CD4-positive, alpha-beta T cell treated with Interleukin-6 at 100 ng/mL for 8 hours (primary cell): ENCODE data around the gene GRIN3B.
"Not testable (repeated sequence)": the region's sequence is repeated elsewhere in the genome, so short reads cannot be mapped to it uniquely, and the experiment has no call there.

ENCODE experiments used
- DNase-seq: peaks from one replicate; pipeline ENCODE4 v3.0.0-alpha.2; 2020; ENCODE audit warnings: mixed read lengths, low spot score

GRIN3B gene

DNA sequence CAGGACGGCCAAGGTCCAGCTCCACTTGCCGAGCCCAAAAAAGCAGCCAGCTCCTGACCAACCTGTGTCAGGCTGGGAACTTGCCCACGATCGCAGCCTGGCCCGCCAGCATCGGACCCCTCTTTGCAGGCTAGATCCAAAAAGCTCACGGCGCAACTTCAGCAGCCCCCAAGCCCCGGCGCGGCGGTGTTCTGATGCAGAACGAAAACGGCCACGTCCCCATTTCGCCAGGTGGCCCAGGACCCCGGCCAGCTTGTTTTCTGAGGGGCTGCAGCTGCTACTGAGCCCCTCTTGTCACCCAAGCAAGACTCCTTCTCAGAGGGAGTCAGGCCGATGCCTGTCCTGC, 19.4 kb downstream of the GRIN3B start:
- DNase-seq, result no peak

DNA sequence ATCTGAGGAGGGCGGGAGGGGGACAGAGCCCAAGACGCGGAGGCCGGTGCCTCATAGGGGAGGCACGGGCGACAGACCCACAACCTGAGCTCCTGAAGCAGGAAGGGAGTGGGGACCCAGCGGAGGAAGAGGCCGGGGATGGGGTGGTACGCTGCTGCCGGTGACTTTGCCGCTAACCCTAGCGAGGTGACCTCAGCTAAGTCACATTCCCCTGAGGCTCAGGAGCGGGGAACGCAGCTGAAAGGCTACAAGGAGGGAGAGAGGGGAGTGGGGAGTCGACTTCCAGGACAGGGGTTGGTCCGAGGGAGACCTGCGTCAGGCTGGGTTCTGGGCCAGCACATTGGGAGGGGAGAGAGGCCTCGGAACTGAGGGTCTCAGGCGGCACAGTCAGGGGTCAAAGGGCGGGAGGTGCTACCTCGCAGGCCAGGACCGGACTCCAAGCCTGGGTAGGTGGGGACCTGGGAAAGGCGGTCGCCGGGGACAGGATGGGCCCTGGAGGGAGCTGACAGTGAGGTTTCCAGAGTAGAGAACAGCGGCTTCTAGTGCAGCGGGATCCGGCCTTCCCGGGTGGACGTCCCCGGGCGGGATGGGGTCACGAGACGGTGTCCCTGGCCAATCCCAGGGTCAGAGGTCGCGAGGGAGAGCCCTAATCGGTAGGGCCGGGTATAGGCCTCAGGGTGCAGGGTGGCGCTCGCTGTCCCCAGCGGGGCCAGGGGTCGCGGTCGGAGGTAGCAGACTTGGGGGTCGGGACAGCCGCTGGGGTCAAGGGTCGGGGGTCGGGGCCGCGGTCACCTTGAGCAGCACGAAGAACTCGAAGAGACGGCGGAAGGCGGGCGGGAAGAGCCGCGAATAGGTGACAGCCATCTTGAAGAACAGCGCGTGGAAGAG, 20.0 kb downstream of the GRIN3B start:
- no peak for DNase-seq

DNA sequence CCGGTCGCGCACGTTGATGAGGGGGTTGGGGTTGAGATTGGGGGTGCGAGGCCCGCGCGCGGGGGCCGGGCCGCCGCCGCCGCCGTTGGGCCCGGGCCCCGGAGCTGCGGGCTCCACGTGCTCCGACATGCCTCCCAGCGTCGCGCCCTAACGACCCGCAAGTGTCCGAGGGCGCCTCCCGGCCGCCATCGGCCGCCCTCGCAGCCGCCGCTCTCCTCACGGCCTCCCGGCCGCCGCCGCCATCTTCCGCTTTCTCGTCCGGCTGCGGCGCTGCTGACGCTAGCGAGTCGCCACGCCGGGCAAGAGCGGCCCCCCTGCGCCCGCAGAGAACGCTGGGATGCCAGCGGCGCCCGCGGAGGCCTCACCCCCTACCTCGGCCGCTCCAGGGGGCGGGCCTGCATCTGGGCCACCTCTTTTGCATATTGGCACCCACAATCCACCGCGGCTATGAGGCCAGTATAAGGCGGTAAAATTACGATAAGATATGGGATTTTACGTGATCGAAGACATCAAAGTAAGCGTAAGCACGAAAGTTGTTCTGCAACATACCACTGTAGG, 20.7 kb downstream of the GRIN3B start, which contains the start of gene TMEM259:
TSS of gene TMEM259 (minus strand) at position 256 of the 558 bp plus-strand sequence. CDS start at position 129, 127 bp downstream.
- DNase-seq, result peak; percentile 98

DNA sequence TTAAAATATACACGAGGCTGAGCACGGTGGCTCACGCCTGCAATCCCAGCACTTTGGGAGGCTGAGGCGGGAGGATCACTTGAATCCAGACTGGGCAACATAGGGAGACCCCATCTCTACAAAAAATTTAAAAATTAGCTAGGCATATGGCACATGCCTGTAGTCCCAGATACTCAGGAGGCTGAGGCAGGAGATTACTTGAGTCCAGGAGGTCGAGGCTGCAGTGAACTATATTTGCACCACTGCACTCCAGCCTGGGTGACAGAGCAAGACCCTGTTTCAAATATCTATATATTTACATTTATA, 23.6 kb downstream of the GRIN3B start:
- not testable (repeated sequence) for DNase-seq

DNA sequence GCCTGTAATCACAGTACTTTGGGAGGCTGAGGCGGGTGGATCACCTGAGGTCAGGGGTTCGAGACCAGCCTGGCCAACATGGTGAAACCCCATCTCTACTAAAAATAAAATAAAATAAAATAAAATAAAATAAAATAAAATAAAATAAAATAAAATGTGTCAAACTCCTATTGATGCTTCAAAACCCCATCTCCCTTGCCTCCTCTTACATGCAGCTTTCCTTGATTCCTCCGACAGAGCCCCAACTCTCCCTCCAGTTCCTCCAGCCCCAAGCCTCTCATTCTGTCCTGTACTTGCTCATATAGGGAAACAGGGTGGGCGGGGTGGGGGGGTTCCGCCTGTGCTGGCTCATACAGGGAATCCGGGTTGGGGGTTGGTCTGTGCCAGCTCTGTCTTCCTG, 24.9 kb downstream of the GRIN3B start:
- DNase-seq, result not testable (repeated sequence)

DNA sequence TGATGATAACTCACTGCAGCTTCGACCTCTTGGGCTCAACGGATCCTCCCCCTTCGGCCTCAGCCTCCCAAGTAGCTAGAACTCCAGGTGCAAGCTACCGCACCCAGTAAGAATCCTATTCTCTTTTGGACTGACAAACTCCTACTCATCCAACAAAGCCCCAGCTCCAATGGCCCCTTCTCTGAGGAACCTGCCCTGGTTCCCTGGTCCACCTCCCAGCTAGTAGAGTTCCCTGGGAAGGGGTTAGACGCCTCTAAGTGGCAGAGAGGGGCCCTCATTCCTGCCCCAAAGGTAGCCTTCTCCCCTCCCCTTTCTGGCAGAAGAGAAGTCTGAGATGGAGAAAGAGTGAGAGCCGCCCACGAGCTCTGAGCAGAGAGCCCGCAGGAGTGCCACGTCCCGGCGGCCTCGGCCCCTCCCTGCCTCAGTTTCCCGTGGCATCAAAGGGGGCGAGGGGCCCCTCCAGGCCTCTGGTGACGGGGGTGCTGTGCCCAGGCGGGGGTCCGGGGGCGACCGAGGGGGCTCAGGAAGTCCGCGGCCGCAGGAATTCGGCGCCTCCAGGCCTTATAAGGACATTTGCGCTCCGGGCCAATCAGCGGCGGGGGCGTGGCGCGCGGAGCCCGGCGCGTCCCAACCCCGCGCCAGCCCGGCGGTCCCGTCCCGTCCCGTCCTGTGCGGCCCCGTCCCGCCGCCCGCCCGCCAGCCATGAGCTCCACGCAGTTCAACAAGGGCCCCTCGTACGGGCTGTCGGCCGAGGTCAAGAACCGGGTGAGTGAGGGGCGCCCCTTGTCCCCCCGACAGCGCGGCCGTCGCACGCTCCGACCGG, 26.0 kb downstream of the GRIN3B start, which contains the start of gene CNN2:
TSS of gene CNN2 (plus strand) at position 649 of the 823 bp plus-strand sequence. CDS start at position 703, 54 bp downstream.
- peak; percentile 47 for DNase-seq

DNA sequence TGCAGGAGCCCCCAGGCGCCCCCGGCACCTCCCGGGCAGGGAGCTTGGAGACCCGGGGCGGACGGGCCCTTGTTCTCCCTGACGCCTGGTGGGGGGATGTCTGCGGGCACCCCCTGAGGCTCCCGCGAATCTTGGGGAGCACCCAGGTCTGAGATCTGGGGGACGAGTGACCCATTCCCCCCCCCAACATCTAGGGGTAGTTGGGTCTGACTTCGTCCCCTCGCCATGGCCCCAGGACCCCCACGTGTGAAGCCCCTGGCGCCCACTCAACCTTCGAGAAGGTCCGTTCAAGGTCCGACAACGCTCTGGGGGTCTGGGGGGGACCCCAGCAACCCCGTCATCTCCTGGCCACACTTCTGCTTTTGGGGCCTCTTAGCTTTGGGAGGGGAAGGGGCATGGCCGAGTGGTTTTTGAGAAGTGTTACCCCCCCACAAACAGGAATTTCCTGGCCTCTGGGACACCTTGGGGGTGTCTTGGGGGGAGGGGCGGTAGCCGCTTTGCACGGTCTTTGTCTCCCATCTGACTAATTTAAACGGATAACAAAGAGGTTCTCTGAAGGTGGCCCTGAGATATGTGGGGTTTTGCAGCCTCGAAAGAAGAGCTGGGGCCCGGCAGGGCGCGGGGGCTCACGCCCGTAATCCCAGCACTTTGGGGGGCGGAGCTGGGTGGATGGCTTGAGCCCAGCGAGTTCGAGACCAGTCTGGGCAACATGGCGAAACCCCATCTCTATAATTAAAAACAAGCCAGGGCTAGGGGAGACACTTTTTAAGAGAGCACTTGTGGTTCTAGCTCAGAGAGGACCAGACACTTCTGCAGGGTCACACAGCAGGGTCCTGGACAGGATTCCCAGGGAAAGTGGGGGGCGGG, 26.8 kb downstream of the GRIN3B start:
- DNase-seq, result peak; percentile 17

DNA sequence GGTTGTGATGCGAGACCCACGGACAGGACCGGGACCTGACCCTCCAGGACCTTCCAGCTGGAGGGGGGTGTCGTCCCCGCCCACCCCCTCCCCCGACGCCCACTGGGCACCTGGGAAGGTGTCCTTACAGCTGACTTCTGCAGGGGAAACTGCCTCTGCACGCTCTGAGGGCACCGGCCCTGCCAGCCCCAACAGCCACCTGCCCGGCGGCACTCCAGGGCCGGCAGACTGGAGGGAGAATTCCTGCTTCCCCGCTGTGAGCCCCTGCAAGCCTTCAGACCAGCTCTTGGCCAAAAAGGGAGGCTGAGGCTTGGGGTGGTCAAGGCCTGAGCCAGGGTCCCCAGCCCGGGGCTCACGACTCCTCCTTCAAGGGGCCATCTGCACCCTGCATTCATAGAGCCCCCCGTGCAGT, 27.4 kb downstream of the GRIN3B start:
- DNase-seq, result peak; percentile 17

DNA sequence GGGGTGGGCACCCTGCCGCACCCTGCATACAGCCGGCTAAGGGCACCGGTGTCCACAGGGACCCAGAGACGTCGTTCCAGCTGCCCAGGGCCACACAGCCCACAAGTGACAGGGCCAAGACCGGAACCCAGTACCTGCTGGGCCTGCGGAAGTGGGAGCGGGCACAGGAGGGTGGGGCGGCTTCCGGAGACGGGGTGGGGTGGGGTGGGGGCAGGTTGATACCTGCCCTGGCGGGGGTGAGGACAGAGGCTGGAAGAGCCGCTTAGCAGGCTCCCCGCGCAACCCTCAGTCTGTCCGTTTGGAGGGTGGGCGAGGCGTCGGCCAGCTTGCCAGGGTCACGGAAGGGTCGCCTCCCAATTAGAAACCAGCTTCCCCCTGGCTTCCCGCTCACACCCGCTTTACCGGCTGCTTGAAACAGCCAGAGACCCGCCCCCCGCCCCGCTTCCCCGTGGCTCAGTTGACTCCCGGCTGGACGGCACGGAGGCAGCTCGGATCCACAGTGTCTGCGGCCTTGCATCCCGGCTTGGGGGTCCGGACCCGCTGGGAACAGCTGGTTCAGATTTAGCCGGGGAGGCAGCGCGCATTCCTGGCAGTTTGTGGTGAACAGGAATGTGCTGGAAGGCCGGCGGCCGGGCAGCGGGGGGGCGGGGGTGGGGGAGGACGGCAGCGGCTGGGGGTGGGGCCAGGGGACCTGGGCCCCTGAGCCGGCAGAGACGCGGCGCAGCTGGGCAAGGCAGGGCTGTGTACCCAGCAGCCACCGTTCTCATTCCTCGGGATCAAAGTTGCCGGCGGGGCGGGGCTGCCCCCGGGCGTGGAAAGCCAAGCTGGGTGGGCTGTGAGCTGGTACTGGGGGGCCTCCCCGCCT, 28.1 kb downstream of the GRIN3B start:
- peak; percentile 77 for DNase-seq

DNA sequence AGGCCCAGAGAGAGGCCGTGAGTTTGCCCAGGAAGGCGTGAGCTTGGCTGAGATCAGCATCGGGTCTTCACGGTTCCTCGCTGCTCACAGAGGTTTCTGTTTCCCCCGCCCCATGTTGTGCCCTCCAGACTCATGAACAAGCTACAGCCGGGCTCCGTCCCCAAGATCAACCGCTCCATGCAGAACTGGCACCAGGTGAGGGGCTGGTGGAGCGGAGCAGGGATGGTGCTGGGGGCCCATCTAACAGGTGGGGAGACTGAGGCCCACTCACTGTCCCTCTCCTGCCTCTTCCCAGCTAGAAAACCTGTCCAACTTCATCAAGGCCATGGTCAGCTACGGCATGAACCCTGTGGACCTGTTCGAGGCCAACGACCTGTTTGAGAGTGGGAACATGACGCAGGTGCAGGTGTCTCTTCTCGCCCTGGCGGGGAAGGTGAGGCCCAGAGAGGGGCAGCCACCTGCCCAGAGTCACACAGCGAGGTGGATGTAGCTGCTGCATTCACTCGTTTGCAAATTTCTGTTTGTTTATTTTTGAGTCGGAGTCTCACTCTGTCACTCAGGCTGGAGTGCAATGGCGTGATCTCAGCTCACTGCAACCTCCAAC, 32.1 kb downstream of the GRIN3B start:
- no peak for DNase-seq

DNA sequence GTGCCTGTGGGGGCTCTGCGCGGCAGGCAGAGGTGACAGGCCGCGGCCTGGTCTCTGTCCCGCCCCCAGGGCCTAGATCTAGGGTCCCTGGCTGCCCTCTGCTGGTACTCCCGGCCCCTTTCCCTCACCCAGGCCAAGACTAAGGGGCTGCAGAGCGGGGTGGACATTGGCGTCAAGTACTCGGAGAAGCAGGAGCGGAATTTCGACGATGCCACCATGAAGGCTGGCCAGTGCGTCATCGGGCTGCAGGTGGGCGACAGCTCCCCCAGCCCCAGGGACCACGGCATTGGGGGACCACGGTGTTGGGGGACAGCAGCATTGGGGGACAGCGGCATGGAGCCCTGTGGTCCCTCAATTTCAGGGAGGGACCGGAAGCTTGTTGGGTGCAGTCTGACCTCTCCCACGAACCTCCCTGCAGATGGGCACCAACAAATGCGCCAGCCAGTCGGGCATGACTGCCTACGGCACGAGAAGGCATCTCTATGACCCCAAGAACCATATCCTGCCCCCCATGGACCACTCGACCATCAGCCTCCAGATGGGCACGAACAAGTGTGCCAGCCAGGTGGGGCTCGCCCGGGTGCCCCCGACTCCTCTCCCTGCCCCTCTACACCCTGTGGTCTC, 35.9 kb downstream of the GRIN3B start:
- no peak for DNase-seq

DNA sequence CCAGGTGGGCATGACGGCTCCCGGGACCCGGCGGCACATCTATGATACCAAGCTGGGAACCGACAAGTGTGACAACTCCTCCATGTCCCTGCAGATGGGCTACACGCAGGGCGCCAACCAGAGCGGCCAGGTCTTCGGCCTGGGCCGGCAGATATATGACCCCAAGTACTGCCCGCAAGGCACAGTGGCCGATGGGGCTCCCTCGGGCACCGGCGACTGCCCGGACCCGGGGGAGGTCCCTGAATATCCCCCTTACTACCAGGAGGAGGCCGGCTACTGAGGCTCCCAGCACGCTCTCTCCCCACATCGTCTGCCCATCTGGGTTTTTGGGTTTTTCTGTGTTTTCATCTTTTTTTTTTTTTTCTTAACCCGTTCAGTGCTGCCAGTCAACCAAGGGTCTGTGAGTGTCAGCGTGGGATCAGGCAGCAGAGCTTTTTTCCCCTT, 37.4 kb downstream of the GRIN3B start:
- no peak for DNase-seq

DNA sequence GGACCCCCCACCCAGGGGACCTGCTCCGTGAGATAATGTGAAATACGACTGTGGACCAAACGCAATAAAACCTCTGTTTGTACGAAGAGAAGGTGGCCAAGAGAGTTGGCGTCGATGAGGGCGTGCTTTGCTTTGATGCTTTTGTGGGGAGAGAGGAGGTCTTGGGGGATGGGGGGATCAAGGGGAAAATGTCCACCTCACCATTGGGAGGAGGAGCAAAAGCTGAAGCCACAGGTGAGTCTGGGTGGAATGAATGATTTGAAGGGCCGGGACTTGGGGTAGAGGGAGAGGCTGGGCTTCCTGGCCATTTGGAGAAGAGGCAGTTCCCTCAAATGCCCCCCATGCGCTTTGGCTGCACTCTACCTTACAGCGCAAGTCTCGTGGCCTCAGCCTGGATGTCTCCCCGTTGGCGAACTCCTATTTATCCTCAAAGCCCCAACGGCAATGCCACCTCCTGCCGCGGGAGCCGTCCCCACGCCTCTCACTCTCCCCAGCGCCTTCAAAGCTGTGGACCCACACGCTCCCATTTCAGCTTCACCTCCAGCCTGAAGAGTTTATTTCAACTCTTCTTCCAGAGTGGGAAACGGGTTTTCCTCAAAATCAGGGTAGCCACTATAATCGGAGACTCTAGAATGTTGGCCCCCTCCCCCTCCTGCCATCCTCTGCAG, 38.9 kb downstream of the GRIN3B start:
- no peak for DNase-seq

DNA sequence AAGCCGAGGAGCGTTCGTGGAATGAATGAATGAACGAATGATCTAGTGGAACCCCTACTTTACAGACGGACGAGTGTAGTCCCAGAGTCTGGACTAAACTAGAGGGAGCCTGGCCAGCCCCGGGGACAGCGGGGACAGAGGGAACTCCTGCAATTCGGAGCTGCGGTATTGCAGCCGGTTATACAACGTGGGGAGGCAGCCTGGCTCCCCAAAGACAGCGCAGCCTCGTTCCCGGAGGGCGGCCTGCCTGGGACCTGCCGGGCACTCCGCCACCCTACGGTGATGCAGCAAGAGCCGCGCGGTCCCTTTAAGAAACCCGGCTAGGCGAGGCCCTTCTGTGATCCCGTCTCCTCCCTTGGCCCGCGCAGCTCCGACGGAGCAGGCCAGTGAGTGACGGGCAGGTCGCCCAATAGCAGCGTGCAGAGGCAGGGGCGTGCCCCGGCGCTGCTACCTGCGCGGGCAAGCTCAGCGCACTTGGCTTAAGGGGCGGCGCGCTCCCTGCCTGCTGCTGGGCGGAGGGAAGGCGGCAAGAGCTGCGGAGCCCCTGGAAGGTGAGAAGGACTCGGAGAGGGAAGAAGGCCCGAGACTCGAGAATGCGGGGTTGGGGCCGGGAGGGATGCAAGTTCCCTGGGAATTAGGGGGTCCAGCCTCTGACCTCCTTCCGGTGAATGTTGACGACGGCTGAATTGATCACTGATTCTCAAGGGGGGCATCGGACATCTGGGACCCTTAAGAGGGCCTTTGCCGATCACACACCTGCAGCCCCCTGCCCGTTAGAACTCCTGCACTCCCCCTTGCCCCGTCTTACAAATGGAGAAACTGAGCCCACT, 39.6 kb downstream of the GRIN3B start, which contains the start of gene ABCA7:
TSS of gene ABCA7 (plus strand) at position 462 of the 830 bp plus-strand sequence. CDS start 1,255 bp downstream, outside the sequence.
- DNase-seq, result peak; percentile 99

DNA sequence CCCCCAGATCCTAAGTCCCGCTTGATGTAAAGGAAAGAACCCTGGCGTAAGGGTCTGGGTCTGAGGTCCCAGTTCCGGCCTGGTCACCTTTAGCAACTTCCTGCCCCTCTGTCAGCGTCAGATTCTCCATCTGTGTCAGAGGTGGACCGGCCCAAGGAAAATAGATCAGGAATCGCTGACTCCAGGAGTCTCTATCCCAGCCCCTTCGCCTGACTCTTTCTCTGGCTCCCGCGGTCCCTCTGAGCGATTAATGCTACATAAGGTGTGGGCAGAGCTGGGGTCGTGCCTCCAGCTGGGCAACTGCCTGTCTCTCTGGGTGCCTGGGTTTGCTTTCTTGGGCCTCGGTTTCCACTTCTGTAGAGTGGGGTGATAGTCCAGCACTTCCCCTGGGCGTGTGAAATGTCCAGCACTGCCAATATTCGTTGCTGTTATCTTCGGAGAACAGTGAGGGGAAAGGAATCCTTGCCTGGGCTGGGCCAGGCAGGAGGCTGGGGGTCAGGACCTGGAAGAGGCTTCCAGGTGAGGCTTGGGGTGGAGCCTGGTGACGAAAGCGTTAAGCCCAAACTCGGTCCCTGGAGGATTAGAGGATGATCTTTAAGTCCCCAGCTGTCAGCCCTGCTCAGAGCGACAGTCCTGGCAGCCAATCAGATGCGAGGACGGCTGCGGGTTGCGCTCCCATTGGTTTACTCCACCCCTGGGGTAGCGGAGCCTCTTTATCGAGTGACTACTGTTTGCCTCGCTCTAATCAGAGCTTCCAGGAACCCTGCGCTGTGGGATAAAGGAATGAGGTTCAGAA, 40.5 kb downstream of the GRIN3B start:
- peak; percentile 94 for DNase-seq

DNA sequence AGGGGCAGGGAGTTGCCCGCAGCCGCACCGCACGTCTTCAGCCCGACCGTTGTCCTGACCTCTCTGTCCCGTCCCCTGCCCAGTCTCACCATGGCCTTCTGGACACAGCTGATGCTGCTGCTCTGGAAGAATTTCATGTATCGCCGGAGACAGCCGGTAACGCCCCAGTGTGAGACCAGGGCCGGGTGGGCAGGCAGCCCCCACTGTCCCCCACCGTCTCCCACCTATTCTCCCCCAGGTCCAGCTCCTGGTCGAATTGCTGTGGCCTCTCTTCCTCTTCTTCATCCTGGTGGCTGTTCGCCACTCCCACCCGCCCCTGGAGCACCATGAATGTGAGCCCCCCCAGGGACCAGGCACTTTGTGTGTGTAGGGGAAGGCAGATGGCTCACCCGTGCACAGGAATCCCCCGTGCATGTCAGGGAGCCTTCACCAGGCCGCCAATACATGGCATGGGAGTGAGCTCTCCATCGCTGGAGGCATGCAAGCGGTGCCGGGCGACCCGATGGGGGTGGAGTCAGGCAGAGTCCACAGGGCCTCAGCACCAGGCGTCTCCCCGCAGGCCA, 41.1 kb downstream of the GRIN3B start:
- DNase-seq, result no peak
